GM19025 (cell line): ENCODE results near the gene ZNF121.
"Not testable (repeated sequence)": the region's sequence is repeated elsewhere in the genome, so short reads cannot be mapped to it uniquely, and the experiment has no call there.

Experiments used
- ATAC-seq: cut with Tn5 transposase; IDR thresholded peaks from one replicate; pipeline ENCODE4 v1.9.1; 2021; ENCODE audit warnings: mild to moderate bottlenecking, low read depth, moderate library complexity; ENCODE audit not compliant: unreplicated experiment

Gene ZNF121

GRCh38 chr19:9539201-9539600, 45.1 kb downstream of the ZNF121 start:
- not testable (repeated sequence) for ATAC-seq

DNA sequence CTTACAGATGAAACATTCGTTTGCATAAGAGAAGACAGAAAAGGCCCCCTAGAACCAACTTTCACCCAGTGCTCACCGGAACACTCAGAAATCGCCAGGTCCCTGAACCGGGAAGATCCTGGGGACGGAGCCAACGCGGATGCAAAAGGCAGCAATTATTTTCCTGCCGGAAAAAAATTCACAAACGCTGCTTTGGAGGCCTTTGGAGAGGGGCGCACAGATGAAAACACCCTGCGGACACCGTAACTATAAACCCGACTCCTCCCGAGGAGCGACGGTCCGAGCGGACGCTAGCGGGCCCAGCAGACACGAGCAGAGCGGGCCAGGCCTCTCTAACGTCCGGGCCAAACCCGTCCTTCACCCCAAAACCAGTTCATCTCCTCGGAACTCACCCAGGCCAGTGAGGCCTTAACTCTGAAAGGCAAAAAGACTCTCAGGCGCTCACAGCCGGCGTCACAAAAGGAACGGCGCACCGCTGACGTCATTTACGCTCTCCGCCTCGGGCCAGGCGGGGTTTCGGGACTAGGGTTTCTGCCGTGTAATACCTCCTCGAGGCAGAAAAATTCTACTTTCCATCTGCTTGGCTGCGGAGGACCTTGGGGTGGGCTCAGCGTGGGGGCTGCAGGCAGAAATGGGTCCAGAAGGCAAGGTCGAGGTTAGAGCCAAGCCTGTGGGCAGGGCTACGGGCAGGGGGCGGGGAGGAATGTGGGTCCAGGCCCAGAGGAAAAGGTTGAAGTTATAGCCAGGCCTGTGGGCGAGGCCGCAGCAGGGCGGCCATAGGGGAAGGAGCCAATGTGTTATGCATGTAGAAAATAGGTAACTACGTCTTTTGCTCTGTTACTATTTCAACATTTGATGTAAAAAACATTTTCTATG, 45.9 kb downstream of the ZNF121 start, which contains the start of gene ZNF426:
ZNF426 (minus strand) TSS at position 463 of the 876 bp plus-strand sequence. CDS start 2,413 bp downstream, outside the sequence.
- ATAC-seq, result no peak

GRCh38 chr19:9535934-9536333, 48.4 kb downstream of the ZNF121 start:
- no peak for ATAC-seq

GRCh38 chr19:9531933-9532332, 52.4 kb downstream of the ZNF121 start:
- no peak for ATAC-seq

GRCh38 chr19:9528757-9529336, 55.5 kb downstream of the ZNF121 start:
- no peak for ATAC-seq

DNA sequence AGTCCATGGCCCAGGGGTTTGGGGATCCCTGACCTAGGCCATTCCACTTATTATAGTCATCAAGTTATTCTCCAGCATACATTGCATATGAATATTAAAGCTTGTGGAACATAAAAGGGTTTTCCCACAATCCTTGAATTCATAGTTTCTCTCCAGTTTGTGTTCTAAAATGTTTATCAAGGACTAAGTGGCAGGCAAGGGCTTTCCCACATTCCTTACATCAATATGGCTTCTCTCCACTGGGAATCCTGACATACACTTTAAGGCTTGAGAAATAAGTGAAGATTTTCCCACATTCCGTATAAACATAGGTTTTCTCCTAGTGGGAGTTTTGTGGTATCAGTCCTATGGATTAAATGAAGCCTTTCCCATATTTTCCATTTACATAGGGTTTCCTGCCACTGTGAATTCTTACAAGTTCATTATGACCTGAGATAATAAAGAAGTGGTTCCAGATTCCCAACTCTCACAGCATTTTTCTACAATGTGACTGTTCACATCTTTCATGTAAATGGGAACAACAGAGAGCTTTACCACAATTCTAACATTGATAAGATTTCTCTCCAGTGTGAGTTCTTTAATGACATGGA, 60.3 kb downstream of the ZNF121 start:
- ATAC-seq, result no peak
